Breast epithelium (tissue), 3 donors: ENCODE measurements around the gene FAM114A1.

Experiments used
- POLR2A ChIP-seq: fragments of 450-650 bp; IDR thresholded peaks from one replicate; pipeline ENCODE4 v1.6.1; 2016; ENCODE audit warnings: antibody characterized with exemption, mild to moderate bottlenecking, moderate library complexity
- POLR2AphosphoS5 ChIP-seq, 3 donors: sonication (generic); formaldehyde crosslinking; IDR thresholded peaks; one replicate each; pipeline ENCODE4 v1.6.1; 2017; ENCODE audit warnings: antibody characterized with exemption in 3 of 3
- TF ChIP-seq, protein P1 (sequence below), 3 donors: fragments of 450-650 bp; IDR thresholded peaks; one replicate each; pipeline ENCODE4 v1.5.1; 2016 to 2017; ENCODE audit warnings: antibody characterized with exemption in 3 of 3, mild to moderate bottlenecking in 3 of 3, moderate library complexity in 3 of 3

DNA sequence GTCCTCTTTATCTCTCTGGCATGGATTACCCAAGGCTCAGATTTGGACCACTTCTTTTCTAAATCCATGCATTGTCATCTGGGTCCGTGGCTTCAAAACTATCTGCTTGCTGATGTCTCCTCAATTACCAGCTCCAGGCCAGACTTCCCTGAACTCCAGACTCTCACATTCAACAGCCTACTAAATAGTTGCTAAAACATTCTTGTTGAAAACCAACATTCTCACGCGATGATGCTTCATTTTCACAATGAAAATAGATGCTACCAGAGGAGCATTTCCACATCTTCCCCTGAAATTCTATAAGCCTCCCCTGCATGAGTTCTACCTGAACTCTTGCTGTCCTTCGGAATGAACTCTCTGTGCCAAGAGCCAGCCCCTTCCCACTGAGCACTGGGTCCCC is 5.8 kb upstream of the FAM114A1 start:
- TF ChIP-seq POLR2AphosphoS5 (IDR thresholded peaks at IDR 0.05) (no peak), POLR2A (no peak)
- TF ChIP-seq, protein P1, sequence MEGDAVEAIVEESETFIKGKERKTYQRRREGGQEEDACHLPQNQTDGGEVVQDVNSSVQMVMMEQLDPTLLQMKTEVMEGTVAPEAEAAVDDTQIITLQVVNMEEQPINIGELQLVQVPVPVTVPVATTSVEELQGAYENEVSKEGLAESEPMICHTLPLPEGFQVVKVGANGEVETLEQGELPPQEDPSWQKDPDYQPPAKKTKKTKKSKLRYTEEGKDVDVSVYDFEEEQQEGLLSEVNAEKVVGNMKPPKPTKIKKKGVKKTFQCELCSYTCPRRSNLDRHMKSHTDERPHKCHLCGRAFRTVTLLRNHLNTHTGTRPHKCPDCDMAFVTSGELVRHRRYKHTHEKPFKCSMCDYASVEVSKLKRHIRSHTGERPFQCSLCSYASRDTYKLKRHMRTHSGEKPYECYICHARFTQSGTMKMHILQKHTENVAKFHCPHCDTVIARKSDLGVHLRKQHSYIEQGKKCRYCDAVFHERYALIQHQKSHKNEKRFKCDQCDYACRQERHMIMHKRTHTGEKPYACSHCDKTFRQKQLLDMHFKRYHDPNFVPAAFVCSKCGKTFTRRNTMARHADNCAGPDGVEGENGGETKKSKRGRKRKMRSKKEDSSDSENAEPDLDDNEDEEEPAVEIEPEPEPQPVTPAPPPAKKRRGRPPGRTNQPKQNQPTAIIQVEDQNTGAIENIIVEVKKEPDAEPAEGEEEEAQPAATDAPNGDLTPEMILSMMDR (IDR thresholded peaks at IDR 0.05): no peak
